CD4-positive, alpha-beta T cell treated with Interleukin-17A for 4 hours (primary cell): ENCODE results near the gene ADPRM.

Experiments
- DNase-seq: peaks from one replicate; pipeline ENCODE4 v3.0.0-alpha.2; 2020; ENCODE audit warnings: mixed read lengths

The ADPRM gene

DNA sequence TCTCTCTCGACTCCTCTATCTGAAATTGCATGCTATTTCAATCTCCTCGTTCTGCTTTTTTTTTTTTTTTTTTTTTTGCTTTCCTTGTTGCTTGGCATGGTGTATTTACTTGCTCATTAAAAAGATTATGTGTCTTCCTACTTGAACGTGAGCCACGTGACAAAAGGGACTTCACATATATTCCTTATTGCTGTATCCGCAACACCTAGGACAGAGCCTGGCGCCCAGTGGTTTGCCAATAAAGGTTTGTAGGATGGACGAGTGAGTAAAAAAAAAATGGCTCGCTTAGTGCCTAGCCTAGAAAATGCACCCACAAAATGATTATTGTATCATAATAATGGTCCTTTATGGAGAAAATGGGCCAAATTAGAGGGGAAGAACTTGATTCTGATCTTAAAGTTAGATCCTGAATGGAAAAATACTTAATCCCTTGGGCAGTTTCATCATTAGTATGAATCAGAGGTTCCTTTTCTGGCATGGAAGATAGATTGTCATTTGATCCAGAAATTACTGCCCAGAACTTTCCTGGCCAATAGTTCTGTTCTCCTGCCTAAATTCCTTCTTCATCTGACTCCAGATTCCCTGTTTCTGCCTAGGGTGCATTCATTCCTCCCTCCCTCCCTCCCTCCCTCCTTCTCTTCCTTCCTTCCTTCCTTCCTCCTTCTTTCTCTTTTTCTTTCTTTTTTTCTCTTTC is 46.1 kb downstream of the ADPRM start:
- no peak for DNase-seq

DNA sequence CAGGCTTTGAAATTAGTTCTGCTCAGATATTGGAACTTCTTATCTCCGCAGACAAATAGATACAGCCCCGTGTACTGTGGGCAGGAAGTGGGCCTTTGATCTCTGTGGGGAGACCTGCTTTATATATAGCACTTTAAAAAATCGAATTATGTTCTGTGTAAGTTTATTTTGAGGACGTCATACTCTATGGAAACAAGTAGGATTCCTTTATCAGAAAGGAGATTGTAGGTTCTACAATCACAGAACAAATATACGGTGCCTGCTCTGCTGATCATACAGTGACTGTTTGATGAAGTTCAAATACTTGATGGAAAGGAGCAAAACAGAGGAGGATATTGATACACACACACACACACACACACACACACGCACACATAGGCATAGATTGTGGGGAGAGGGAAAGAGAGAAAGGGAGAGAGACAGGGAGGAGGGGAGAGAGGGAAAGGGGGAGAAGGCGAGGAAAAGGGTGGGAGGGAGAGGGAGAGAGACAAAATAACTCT is 47.2 kb downstream of the ADPRM start:
- peak; percentile 55 for DNase-seq

DNA sequence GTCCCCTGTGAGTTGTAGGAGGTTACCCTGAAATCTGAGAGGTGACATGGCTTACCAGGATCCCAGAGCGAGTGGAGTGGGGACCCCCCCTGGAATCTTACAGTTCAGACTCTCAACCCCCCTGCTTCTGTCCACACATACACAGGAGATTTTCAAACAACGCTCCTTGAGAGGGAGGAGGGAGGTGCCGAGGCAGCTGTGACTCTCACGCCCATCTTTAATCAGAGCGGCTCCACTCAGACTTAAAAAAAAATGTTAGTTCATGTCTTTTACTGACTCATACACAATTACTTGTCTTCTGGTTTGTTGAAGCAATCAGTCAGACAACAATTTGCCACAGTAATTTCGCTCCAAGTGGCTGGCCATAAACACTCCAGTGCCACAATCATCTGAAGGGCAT is 47.8 kb downstream of the ADPRM start:
- DNase-seq: no peak

DNA sequence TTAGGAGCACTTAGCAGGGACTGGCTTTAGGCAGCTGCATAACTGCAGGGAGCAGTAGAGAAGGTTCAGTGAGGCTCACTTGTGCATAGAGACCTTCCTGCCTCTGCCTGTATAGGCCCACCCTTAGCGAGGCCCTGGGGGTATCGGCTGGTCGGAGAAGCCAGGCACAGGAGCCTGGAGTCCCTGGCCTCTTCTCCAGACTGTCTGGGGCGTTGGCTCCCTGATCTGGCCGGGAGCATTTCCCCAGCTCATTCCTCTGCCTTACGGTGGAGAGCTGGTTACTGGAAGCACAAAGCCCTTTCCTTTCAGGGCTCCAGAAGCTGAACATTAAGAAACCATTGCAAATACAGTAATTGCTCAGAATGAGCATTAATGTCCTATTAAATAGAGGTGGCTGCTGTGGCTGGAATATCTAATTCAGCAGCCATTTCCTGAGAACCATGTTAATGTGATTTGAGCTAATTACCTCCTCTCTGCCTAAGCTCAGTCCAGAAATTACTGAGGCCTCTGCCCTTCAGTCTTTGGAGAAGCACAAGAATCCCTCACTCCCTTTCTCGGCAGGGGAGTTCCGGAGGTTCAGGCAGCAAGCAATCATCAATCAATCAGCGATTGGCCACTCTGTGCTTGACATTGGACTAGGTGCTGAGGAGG is 51.3 kb downstream of the ADPRM start:
- no peak for DNase-seq

DNA sequence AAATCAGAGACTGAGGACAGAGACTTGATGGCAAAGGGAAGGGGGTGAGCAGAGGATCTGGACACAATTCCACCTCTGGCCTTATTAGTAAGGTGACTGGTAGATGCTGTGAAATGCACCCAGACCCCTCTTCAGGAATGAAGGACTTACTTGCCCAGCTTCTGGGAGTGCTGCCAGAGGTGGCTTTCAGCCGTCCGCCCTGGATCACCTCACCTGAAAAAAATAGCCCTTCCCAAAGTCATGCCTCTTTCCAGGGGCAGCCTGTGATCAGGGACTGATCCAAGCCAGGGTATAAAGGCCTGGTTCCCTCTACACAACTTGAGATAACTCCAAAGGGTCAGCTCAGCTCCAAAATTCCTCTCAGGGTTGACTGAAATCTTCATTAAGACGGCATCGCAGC is 52.8 kb downstream of the ADPRM start:
- DNase-seq: no peak

DNA sequence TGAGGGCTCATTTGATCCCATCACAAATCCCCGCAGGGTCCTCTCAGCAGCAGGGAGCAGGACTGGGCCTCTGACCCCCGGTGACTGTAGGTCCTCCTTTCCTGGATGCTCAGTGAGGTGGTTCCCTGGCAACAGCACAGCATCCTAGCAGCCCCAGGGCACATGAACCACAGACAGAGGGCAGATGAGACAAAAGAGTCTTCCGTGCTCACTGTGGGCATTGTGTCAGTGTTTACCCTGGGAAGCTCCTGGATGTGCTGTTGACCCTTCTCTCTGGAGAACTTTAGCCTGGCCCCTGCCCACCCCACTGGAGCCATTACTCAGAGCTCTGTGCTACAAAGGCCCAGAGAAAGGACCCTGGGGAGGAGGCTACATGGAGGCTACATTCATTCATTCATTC is 54.2 kb downstream of the ADPRM start:
- DNase-seq: no peak

DNA sequence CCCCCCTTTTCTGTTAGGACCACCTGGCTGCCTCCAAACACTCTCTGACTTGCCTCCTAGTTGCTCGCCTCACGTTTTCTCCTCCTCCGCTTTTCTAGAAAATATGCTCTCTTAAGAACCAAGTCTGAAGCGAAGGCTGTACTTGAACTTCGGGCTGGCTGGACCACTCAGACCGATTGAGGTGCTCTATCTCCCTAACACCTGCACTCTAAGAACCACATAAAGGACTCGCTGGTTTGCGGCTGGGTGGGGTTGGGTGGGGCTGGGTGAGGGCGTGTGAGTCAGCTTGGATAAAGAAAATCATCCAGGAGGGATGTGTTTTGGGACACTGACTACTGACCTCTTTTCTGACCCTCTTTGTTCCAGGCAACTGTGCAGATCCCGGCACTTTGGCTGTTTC is 55.3 kb downstream of the ADPRM start:
- no peak for DNase-seq

DNA sequence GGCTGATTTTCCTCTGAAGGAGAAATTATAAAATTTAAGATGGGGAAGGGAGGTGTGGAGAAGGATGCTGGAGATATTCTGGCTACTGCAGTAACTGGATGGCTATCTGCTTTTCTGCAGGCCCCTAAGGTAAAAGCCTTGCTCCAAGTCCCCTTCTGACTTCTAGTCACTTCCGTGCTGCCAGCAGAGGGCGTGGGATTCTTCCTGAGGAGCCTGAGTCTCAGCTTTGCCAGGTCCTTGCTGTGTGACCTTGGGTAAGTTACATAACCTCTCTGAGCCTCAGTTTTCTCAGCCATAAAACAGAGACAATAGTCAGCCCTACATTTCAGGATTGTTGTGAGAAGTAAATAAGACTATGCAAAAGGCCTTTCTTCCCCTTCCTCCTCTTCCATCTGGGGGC is 56.7 kb downstream of the ADPRM start:
- DNase-seq: peak; percentile 38

DNA sequence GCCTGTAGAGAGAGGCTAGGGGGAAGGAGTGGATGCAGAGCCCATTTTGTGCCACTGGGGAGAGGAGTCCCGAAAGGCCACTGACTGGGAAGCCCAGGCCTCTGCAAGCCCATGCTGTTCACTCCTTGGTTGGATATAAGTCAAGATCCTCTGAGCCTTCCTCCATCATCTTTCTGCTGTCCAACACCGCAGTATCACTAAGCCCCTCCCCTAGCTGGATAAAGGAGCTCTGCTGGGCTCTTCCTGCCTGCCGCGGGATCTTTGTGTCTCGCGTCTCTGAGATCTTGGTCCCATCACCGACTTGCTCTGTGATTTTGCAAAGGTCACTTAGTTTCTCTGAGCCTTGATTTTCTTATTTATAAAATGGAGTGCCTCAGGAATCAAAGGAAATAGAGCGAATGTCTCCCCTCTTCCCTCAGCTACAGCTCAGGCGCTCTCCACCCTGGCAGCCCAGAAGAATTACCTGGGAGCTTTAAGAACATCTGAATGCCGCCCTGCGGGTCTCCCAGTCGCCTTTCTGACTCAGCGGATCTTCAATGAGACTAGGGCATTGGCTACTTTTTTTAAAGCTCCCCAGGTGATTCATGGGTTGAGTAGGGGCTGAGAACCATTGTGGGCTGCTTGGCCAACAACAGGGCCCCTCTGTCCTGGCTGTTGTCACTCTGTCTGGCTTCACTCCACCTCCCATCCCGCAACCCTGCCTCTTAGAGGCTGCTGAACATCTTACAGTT is 57.6 kb downstream of the ADPRM start:
- DNase-seq: no peak

DNA sequence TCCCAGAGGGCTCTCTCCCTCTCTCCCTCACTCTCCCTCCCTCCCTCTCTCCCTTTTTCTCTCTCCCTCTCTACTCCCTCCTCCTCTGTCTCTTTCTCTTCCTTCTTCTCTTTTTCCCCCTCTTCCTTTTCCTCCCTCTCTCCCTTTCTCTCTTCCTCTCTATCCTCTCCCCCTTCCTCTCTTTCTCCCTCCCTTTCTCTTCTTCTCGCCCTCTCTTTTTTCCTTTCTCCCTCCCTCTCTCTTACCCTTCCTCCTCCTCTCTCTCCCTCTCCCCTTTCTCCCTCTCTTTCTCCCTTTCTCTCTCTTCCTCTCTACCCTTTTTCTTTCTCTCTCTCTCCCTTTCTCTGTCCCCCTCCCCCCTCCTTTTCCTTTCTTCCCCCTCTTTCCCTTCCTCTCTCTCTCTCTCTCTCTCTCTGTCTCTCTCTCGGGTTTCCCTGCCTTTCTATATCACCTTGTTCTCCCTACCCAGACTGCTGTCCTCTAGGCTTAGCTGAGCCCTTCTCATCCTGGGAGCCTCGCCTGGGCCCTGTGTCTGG is 58.3 kb downstream of the ADPRM start:
- no peak for DNase-seq

DNA sequence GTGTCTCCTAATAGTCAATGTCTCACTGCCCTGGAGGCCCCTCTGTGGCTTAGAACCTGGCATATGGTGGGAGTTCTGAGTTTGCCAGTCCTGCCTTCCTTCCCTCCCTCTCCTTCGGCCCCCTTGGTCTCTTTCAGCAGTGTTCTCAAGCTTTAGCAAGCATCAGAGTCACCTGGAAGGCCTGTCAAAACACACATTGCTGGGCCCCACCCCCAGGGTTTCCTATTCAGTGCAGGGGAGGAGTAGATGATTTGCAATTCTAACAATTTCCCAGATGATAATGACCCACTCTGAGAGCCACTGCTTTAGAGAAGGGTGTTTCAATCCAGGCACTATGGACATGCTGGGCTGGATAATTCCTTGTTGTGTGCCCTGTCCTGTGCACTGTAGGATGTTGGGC is 58.8 kb downstream of the ADPRM start:
- no peak for DNase-seq

DNA sequence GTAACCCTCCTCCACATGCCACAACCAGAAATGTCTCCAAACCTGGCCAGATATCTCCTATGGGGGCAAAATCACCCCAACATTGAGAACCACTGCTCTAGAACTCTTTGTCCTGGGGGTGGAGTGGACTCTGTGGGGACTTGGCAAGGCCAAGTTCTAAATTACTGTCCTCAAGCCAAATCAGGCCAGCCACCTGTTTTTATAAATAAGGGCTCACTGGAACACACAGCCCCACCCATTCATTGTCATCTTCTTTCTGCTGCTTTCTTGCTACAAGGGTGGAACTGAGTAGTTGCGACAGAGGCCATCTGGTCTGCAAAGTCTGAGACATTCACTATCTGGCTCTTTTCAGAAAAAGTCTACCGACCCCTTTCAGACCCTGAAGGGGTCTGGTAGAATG is 59.2 kb downstream of the ADPRM start:
- DNase-seq: no peak

DNA sequence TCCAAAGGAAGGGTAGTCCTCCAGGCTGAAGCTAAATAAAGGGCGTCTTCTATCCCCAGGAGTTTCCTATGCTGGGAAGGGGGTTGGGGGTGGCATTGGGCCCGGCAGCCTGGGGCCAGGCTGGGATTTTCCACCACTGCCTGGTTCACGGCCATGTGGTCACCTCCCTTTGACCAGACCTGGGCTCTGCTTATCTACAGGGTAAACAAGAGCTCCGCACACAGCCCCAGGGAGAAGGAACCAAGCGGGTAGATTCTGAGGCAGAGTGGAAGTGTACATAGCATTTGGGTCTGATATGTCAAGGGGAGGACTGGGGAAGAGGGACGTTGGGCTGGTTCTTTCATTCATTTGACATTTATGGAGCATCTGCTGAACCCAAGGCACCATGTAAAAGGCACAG is 59.7 kb downstream of the ADPRM start:
- DNase-seq: no peak

DNA sequence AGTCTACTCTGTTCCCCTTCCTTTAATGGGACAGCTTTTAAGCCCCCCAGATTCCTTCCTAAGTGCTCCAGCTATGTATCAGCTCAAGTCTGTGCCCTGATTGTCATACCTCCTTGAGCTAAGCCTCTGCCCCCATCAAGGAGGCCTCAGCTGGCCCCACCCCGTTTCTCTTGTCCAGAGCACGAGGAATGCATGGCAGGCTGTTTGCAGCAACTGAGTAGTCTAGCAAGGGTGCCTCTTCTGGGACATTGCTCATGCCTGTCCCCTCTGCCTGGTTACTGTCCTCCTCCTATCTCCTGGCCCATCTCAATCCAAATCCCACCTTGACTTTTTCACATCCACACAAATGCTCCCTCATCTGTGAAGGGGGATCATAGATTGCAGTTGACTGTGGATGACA is 60.3 kb downstream of the ADPRM start:
- no peak for DNase-seq

DNA sequence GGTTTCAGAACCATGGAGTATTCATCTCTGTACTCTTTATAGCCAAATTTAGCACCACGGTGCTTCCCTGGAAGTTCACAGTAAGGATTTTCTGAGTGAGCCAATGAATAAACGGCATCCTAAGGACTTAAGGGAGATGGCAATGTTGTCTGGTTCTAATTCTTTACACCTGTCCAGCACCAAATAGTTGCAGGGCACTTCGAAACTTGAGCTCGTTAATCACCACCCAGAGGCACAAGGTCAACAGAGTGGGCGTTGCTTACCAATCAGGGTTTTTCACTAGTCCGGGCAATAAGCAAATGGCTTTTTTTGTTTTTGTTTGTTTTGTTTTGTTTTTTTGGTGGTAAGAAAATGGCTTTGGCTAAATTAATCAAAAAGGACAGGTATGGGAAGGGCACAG is 60.7 kb downstream of the ADPRM start:
- DNase-seq: no peak
